ENCODE data around the gene RHEB. TPM values are rescaled to one million over a fixed set of nuclear protein-coding genes. Genes with fewer than 3 reads are reported as not detected.

RHEB gene
- total and polyA plus RNA-seq, 11 donors, result 81.4 to 155 (median 106) TPM

GRCh38 chr7:151553356-151553755 is 33.7 kb upstream of the RHEB start:
- peaks cover 0 to 11% (median 0%) of the 10 kb centered on the region in 12 donors for H3K4me1 ChIP-seq
- DNase-seq (no peak), ATAC-seq (peak in 2 of 4 donors; percentile 10 to 22)
- H3K4me3 ChIP-seq, result no peak overlapping the region
- no peaks in the 10 kb centered on the region for H3K27me3 ChIP-seq
- intact Hi-C loops (cut with DNase I), result loop anchor here in 1 of 10 donors (10.0 kb wide), 1 partner anchor 189 kb away; no protein-coding TSS in a partner anchor
- TF ChIP-seq CTCF (IDR thresholded peaks at IDR 0.05), result no peak
- H3K36me3 ChIP-seq, result peaks cover 0 to 38% (median 23%) of the 10 kb centered on the region in 9 donors
- WGBS, 4 donors, result 68 to 72% (median 69%) methylated on average over 11 to 15 of the region's 15 CpGs
- peak overlapping the region in 1 of 12 donors; percentile 46 for H3K27ac ChIP-seq
- no peaks in the 10 kb centered on the region for H3K9me3 ChIP-seq

GRCh38 chr7:151552352-151553028 is 32.8 kb upstream of the RHEB start:
- ATAC-seq (peak; percentile 64 to 83 (median 82)), DNase-seq (peak in 2 of 5 donors; percentile 43 to 54)
- no peaks in the 10 kb centered on the region for H3K9me3 ChIP-seq
- no peak for TF ChIP-seq POLR2A (IDR thresholded peaks at IDR 0.05)
- no peak for TF ChIP-seq CTCF (IDR thresholded peaks at IDR 0.05)
- H3K27me3 ChIP-seq, result no peaks in the 10 kb centered on the region
- no peak overlapping the region for H3K4me3 ChIP-seq
- 44 to 67% (median 49%) methylated on average over 10 of the region's 10 CpGs for WGBS, 4 donors
- H3K4me1 ChIP-seq, result peaks cover 0 to 11% (median 0%) of the 10 kb centered on the region in 12 donors
- intact Hi-C loops (cut with DNase I), result loop anchor here in 1 of 10 donors (10.0 kb wide), 1 partner anchor 188 kb away; no protein-coding TSS in a partner anchor
- H3K27ac ChIP-seq, result peak overlapping the region in 1 of 12 donors; percentile 46
- H3K36me3 ChIP-seq, result peaks cover 0 to 29% (median 14%) of the 10 kb centered on the region in 9 donors

GRCh38 chr7:151551820-151552219 is 32.1 kb upstream of the RHEB start:
- Histone ChIP-seq H3K27me3 (no peaks in the 10 kb centered on the region), H3K27ac (peak overlapping the region in 1 of 12 donors; percentile 46), H3K4me3 (no peak overlapping the region), H3K9me3 (no peaks in the 10 kb centered on the region), H3K36me3 (peaks cover 0 to 22% (median 7%) of the 10 kb centered on the region in 9 donors), H3K4me1 (peaks cover 0 to 11% (median 2%) of the 10 kb centered on the region in 12 donors)
- WGBS, 4 donors, result 76 to 89% (median 85%) methylated on average over 7 of the region's 7 CpGs
- intact Hi-C loops (cut with DNase I), result loop anchor here in 1 of 10 donors (10.0 kb wide), 1 partner anchor 187 kb away; no protein-coding TSS in a partner anchor
- no peak for DNase-seq
- TF ChIP-seq CTCF (IDR thresholded peaks at IDR 0.05) (no peak), POLR2A (IDR thresholded peaks at IDR 0.05) (no peak)
- no peak for ATAC-seq

- no peaks in the 10 kb centered on the region for H3K9me3 ChIP-seq
- no peak overlapping the region for H3K4me3 ChIP-seq
- peaks cover 0 to 12% (median 3%) of the 10 kb centered on the region in 12 donors for H3K4me1 ChIP-seq
- WGBS, 4 donors, result 19 to 29% (median 22%) methylated on average over 3 of the region's 3 CpGs
- TF ChIP-seq CTCF (IDR thresholded peaks at IDR 0.05), result no peak
- TF ChIP-seq POLR2A (IDR thresholded peaks at IDR 0.05), result no peak
- intact Hi-C loops (cut with DNase I), result loop anchor here in 1 of 10 donors (10.0 kb wide), 1 partner anchor 186 kb away; no protein-coding TSS in a partner anchor
- DNase-seq, result no peak
- peaks cover 0 to 12% (median 0%) of the 10 kb centered on the region in 9 donors for H3K36me3 ChIP-seq
- ATAC-seq, result no peak
- H3K27ac ChIP-seq, result no peak overlapping the region
- no peaks in the 10 kb centered on the region for H3K27me3 ChIP-seq
Observed at GRCh38 chr7:151550656-151551286, 31.1 kb upstream of the RHEB start.

Data from heart left ventricle (tissue), 16 donors.